SK-N-SH (cell line): ENCODE data around the gene SDSL. TPM values are rescaled to one million over a fixed set of nuclear protein-coding genes. Genes with fewer than 3 reads are reported as not detected.

Experiments used
- CTCF ChIA-PET: fragments of 300-600, 350-600 bp; formaldehyde crosslinking; extraction: SDS; loops from one replicate; lab custom pipeline; 2021; lab: Yijun Ruan, JAX
- POLR2A ChIA-PET: fragments of 350-600 bp; sonication (Branson Sonifier 250); formaldehyde crosslinking; extraction: SDS; loops from one replicate; lab custom pipeline; 2020; ENCODE audit warnings: antibody characterized with exemption, inconsistent platforms; lab: Yijun Ruan, JAX
- DNase-seq: peaks from one replicate; pipeline ENCODE4 v3.0.0; 2012
- H2AFZ ChIP-seq: fragments of 200-600 bp; sonication (generic); 2 replicates; pipeline ENCODE4 v1.8.1; 2016; ENCODE audit warnings: antibody characterized with exemption, mild to moderate bottlenecking, low read depth
- H3F3A ChIP-seq: fragments of 200-600 bp; sonication (generic); replicated peaks from 2 replicates; pipeline ENCODE3; 2016; ENCODE audit warnings: antibody characterized with exemption, mild to moderate bottlenecking; ENCODE audit not compliant: insufficient read depth
- H3K27ac ChIP-seq, 2 experiments: fragments of 200-500 bp in 1 of 2; fragments of 200-600 bp in 1 of 2; sonication (Bioruptor generic) in 1 of 2; sonication (generic), shearing (Covaris generic) in 1 of 2; 2 replicates each; pipeline versions ENCODE4 v1.5.1 to v1.6.1; 2014 to 2016; ENCODE audit warnings: low read depth in 2 of 2, inconsistent platforms in 1 of 2, low read length in 1 of 2, mild to moderate bottlenecking in 1 of 2, mixed read lengths in 1 of 2
- H3K27me3 ChIP-seq: fragments of 200-600 bp; sonication (generic), shearing (Covaris generic); 2 replicates; pipeline ENCODE4 v1.6.1; 2016; ENCODE audit warnings: mixed run types; ENCODE audit not compliant: insufficient read depth
- H3K36me3 ChIP-seq, 2 experiments: fragments of 200-500 bp in 1 of 2; fragments of 200-600 bp in 1 of 2; sonication (Bioruptor generic) in 1 of 2; sonication (generic) in 1 of 2; replicated peaks in 1 of 2; 2 replicates each; pipeline versions ENCODE3 to v1.5.1; 2014 to 2016; ENCODE audit warnings: low read length in 1 of 2, mild to moderate bottlenecking in 1 of 2; ENCODE audit not compliant: insufficient read depth in 2 of 2, control insufficient read depth in 1 of 2
- H3K4me1 ChIP-seq, 2 experiments: fragments of 200-500 bp in 1 of 2; fragments of 200-600 bp in 1 of 2; sonication (Bioruptor generic) in 1 of 2; sonication (generic), shearing (Covaris generic) in 1 of 2; 2 replicates each; pipeline versions ENCODE4 v1.5.1 to v1.6.1; 2014 to 2016; ENCODE audit warnings: low read depth in 1 of 2, low read length in 1 of 2, mixed run types in 1 of 2; ENCODE audit not compliant: insufficient read depth in 2 of 2, control insufficient read depth in 1 of 2
- H3K4me2 ChIP-seq: fragments of 200-600 bp; sonication (generic), shearing (Covaris generic); 2 replicates; pipeline ENCODE4 v1.6.1; 2017; ENCODE audit warnings: mixed run types
- H3K4me3 ChIP-seq, 2 experiments: fragments of 200-500 bp in 1 of 2; fragments of 200-600 bp in 1 of 2; sonication (Bioruptor generic) in 1 of 2; sonication (generic), shearing (Covaris generic) in 1 of 2; 2 replicates each; pipeline versions ENCODE4 v1.5.1 to v1.8.1; 2014 to 2016; ENCODE audit warnings: low read depth in 2 of 2, inconsistent platforms in 1 of 2, low read length in 1 of 2, mild to moderate bottlenecking in 1 of 2, mixed read lengths in 1 of 2, moderate library complexity in 1 of 2
- H3K79me2 ChIP-seq: fragments of 200-600 bp; sonication (generic); 2 replicates; pipeline ENCODE4 v1.8.1; 2017; ENCODE audit warnings: mild to moderate bottlenecking; ENCODE audit not compliant: insufficient read depth
- H3K9ac ChIP-seq: fragments of 200-600 bp; sonication (generic); 2 replicates; pipeline ENCODE4 v1.6.1; 2017; ENCODE audit warnings: mixed run types
- H3K9me2 ChIP-seq: fragments of 200-600 bp; sonication (generic); 2 replicates; pipeline ENCODE4 v1.6.1; 2017; ENCODE audit warnings: mixed run types
- H3K9me3 ChIP-seq: fragments of 200-600 bp; sonication (generic); 2 replicates; pipeline ENCODE4 v1.6.1; 2017; ENCODE audit warnings: mixed run types, mild to moderate bottlenecking, moderate library complexity
- H4K20me1 ChIP-seq: fragments of 200-600 bp; sonication (generic); 2 replicates; pipeline ENCODE4 v1.6.1; 2017; ENCODE audit warnings: mild to moderate bottlenecking, mixed run types; ENCODE audit not compliant: insufficient read depth
- CHD2 ChIP-seq: fragments of 150-350 bp; IDR thresholded peaks from 2 replicates; pipeline ENCODE4 v1.6.1; 2018; ENCODE audit warnings: low read length; ENCODE audit not compliant: partially characterized antibody
- ELF1 ChIP-seq: IDR thresholded peaks from 2 replicates; pipeline ENCODE4 v1.4.0; 2012
- EZH2phosphoT487 ChIP-seq: fragments of 200-600 bp; sonication (generic); IDR thresholded peaks from 2 replicates; pipeline ENCODE4 v1.6.1; 2017; ENCODE audit warnings: low read depth, mixed run types, mild to moderate bottlenecking, antibody characterized with exemption, moderate library complexity, borderline replicate concordance
- GABPA ChIP-seq: IDR thresholded peaks from 2 replicates; pipeline ENCODE4 v1.4.0; 2012; ENCODE audit warnings: low read depth, mild to moderate bottlenecking
- GATA2 ChIP-seq: sonication (generic); formaldehyde crosslinking; IDR thresholded peaks from 2 replicates; pipeline ENCODE4 v1.5.0; 2020; ENCODE audit warnings: mild to moderate bottlenecking, missing genetic modification reagents
- IRF3 ChIP-seq: fragments of 150-350 bp; IDR thresholded peaks from 2 replicates; pipeline ENCODE4 v1.6.1; 2016; ENCODE audit warnings: mild to moderate bottlenecking, low read depth, low read length
- JUND ChIP-seq: IDR thresholded peaks from 2 replicates; pipeline ENCODE4 v1.4.0; 2012
- MEF2A ChIP-seq: IDR thresholded peaks from 2 replicates; pipeline ENCODE4 v1.4.0; 2012; ENCODE audit warnings: low read depth, borderline replicate concordance
- MXI1 ChIP-seq: IDR thresholded peaks from 2 replicates; pipeline ENCODE4 v1.6.1; 2012; ENCODE audit warnings: mild to moderate bottlenecking, low read depth, low read length, improper control_type of control experiment
- NRF1 ChIP-seq: IDR thresholded peaks from 2 replicates; pipeline ENCODE4 v1.6.1; 2012; ENCODE audit warnings: low read depth, mild to moderate bottlenecking, low read length
- PBX3 ChIP-seq: IDR thresholded peaks from 2 replicates; pipeline ENCODE4; 2012
- POLR2AphosphoS5 ChIP-seq: IDR thresholded peaks from 2 replicates; pipeline ENCODE4 v1.6.1; 2012; ENCODE audit warnings: low read depth, low read length
- RAD21 ChIP-seq: IDR thresholded peaks from 2 replicates; pipeline ENCODE4 v1.6.1; 2012; ENCODE audit warnings: mild to moderate bottlenecking, low read length
- RCOR1 ChIP-seq: fragments of 150-350 bp; IDR thresholded peaks from 2 replicates; pipeline ENCODE4 v1.6.1; 2017; ENCODE audit warnings: antibody characterized with exemption, low read length
- RFX5 ChIP-seq: IDR thresholded peaks from 2 replicates; pipeline ENCODE4 v1.6.1; 2012; ENCODE audit warnings: mild to moderate bottlenecking, improper control_type of control experiment, low read length
- SIN3A ChIP-seq: IDR thresholded peaks from 2 replicates; pipeline ENCODE4 v1.6.1; 2012; ENCODE audit warnings: low read depth, mild to moderate bottlenecking, low read length, moderate library complexity, borderline replicate concordance
- SMC3 ChIP-seq: IDR thresholded peaks from 2 replicates; pipeline ENCODE4 v1.6.1; 2012; ENCODE audit warnings: low read depth, low read length, improper control_type of control experiment
- TAF1 ChIP-seq: IDR thresholded peaks from 2 replicates; pipeline ENCODE4 v1.6.1; 2012; ENCODE audit warnings: low read depth, mild to moderate bottlenecking, low read length, moderate library complexity, borderline replicate concordance
- TCF12 ChIP-seq: IDR thresholded peaks from 2 replicates; pipeline ENCODE4 v1.4.0; 2012
- TEAD4 ChIP-seq: IDR thresholded peaks from 2 replicates; pipeline ENCODE4 v1.4.0; 2012; ENCODE audit warnings: mild to moderate bottlenecking, borderline replicate concordance; ENCODE audit not compliant: insufficient read depth
- WGBS: methylation state at CpG from one replicate; pipeline ENCODE4 v1.1.6; 2017; ENCODE audit warnings: low lambda C conversion rate; 5-methylcytosine and 5-hydroxymethylcytosine counted together
- polyA plus RNA-seq, 3 experiments: library from polyadenylated mRNA; depleted of rRNA; stranded (reverse); fragments of >200 nt; gene quantifications; 2 replicates each; pipeline ENCODE4 v1.2.3, GENCODE V29; 2012

Gene SDSL
- polyA plus RNA-seq, 1 of the 3 experiments (the other 2 are of a cell fraction) = 33.7 TPM

GRCh38 chr12:113436586-113436985, 14.4 kb downstream of the SDSL start:
- no peak for TF ChIP-seq EZH2phosphoT487
- TF ChIP-seq JUND = no peak
- no peak for TF ChIP-seq TEAD4
- no peak for TF ChIP-seq ELF1
- no peak for TF ChIP-seq CHD2
- TF ChIP-seq NRF1 = no peak
- TF ChIP-seq RCOR1 = no peak
- TF ChIP-seq PBX3 = no peak
- TF ChIP-seq POLR2AphosphoS5 = no peak
- TF ChIP-seq TAF1 = no peak
- CTCF ChIA-PET = interaction anchor here (1.0 to 3.5 kb wide), 2 partner anchors 11 to 26 kb away, joined by 3 to 19 read pairs; no protein-coding TSS in a partner anchor
- H3K79me2 ChIP-seq = no peaks in the 10 kb centered on the region

GRCh38 chr12:113436993-113437728, 15.0 kb downstream of the SDSL start:
- no peak overlapping the region for H3K4me2 ChIP-seq
- H3K9me2 ChIP-seq = no peaks in the 10 kb centered on the region
- H3K36me3 ChIP-seq = no peaks in the 10 kb centered on the region
- no peak overlapping the region for H3K27ac ChIP-seq
- DNase-seq = no peak
- no peaks in the 10 kb centered on the region for H4K20me1 ChIP-seq
- no peaks in the 10 kb centered on the region for H3K79me2 ChIP-seq
- H3K4me1 ChIP-seq = no peaks in the 10 kb centered on the region
- no peak overlapping the region for H3K4me3 ChIP-seq
- CTCF ChIA-PET = no interaction called here
- POLR2A ChIA-PET = no interaction called here
- no peak overlapping the region for H2AFZ ChIP-seq
- TF ChIP-seq TCF12 (no peak), SIN3A (no peak), RFX5 (no peak), GABPA (no peak), GATA2 (CRISPR knock-in tag) (no peak), TAF1 (no peak), RAD21 (no peak), MXI1 (no peak), NRF1 (no peak), IRF3 (no peak), MEF2A (no peak), SMC3 (no peak)
- TF ChIP-seq, all 33 proteins: peak for 0
- WGBS = 75% methylated on average over 6 of the region's 6 CpGs
- Histone ChIP-seq H3K27me3 (no peaks in the 10 kb centered on the region), H3K9ac (no peak overlapping the region), H3F3A (no peaks in the 10 kb centered on the region), H3K9me3 (no peaks in the 10 kb centered on the region)

More at GRCh38 chr12:113436586-113436985, 14.4 kb downstream of the SDSL start:
- POLR2A ChIA-PET = no interaction called here
- 73% methylated on average over 4 of the region's 6 CpGs for WGBS
- no peak overlapping the region for H2AFZ ChIP-seq
- H3K27ac ChIP-seq = no peak overlapping the region
- DNase-seq = no peak
- H3K9me3 ChIP-seq = no peaks in the 10 kb centered on the region
- no peaks in the 10 kb centered on the region for H3K4me1 ChIP-seq
- H3K4me2 ChIP-seq = no peak overlapping the region
- H3F3A ChIP-seq = no peaks in the 10 kb centered on the region
- no peak overlapping the region for H3K4me3 ChIP-seq
- no peaks in the 10 kb centered on the region for H3K36me3 ChIP-seq
- no peaks in the 10 kb centered on the region for H3K9me2 ChIP-seq
- no peaks in the 10 kb centered on the region for H3K27me3 ChIP-seq
- no peak overlapping the region for H3K9ac ChIP-seq
- H4K20me1 ChIP-seq = no peaks in the 10 kb centered on the region
